ENCODE measurements around the gene ZC3H12C.

- no peak for TF ChIP-seq MYB (IDR thresholded peaks at IDR 0.05; ENCODE audit: borderline replicate concordance, low read depth, low read length)
- TF ChIP-seq RELA (IDR thresholded peaks at IDR 0.05; ENCODE audit: borderline replicate concordance, partially characterized antibody) = no peak
- TF ChIP-seq SRF (IDR thresholded peaks at IDR 0.05; ENCODE audit: low read depth in 2 of 2, low read length in 2 of 2) = no peak
Measured at GRCh38 chr11:110082899-110083298, 10.3 kb upstream of the ZC3H12C start.
